ENCODE results near the gene BFAR. TPM values are rescaled to one million over a fixed set of nuclear protein-coding genes. Genes with fewer than 3 reads are reported as not detected.
A peak's percentile ranks its signal among the peaks of the same experiment; 100 is the strongest.
"Not testable (repeated sequence)": the region's sequence is repeated elsewhere in the genome, so short reads cannot be mapped to it uniquely, and the experiment has no call there.

The BFAR gene
- total and polyA plus RNA-seq, 2 of the 8 experiments (the other 6 are each of a cell fraction or from before 2014, with no cell fraction given), result 56.9 to 78.2 TPM

GRCh38 chr16:14636951-14637240 lies 4.1 kb downstream of the BFAR start:
- H3K79me1 ChIP-seq (ENCODE audit: low read depth, low read length); H3K56ac ChIP-seq (replicated peaks; ENCODE audit: insufficient read length, low read depth, low read length); CTCF ChIA-PET (ENCODE audit: partially characterized antibody); H3K23ac ChIP-seq (ENCODE audit: insufficient read length); H4K8ac ChIP-seq (ENCODE audit: extremely low read depth, insufficient read depth, low read length); H2AFZ ChIP-seq (ENCODE audit: low read length); H2AK5ac ChIP-seq (ENCODE audit: low read depth, low read length); H3K4ac ChIP-seq (replicated peaks; ENCODE audit: insufficient read length, low read depth, low read length); H2BK12ac ChIP-seq (ENCODE audit: low read depth, low read length); H3K23me2 ChIP-seq (ENCODE audit: low read depth, low read length); H2BK15ac ChIP-seq (ENCODE audit: low read length); H2BK120ac ChIP-seq (replicated peaks; ENCODE audit: low read depth, low read length); H2BK5ac ChIP-seq (ENCODE audit: low read depth, low read length); H2BK20ac ChIP-seq (ENCODE audit: low read length); H4K91ac ChIP-seq (replicated peaks; ENCODE audit: insufficient read length, low read length); DNase-seq (ENCODE audit: low read depth in 1 of 2, low spot score in 2 of 2); H4K20me1 ChIP-seq (replicated peaks in 1 of 2; ENCODE audit: control insufficient read depth in 1 of 2, insufficient read depth in 2 of 2, low read length in 2 of 2); H3K9me3 ChIP-seq (ENCODE audit: insufficient read depth in 2 of 2, low read depth in 1 of 2, low read length in 1 of 2); FAIRE-seq; H3K14ac ChIP-seq (ENCODE audit: insufficient read length); H3K18ac ChIP-seq (ENCODE audit: extremely low read depth, low read length); H3K27me3 ChIP-seq (replicated peaks in 1 of 4; ENCODE audit: control insufficient read depth in 3 of 4, extremely low read depth in 1 of 4, insufficient read depth in 3 of 4, low read length in 3 of 4): not testable (repeated sequence)
- Histone ChIP-seq H3K4me2 (ENCODE audit: insufficient read depth in 1 of 2, low read depth in 2 of 2, low read length in 2 of 2) (peak overlapping the region; percentile 60 to 91), H3K79me2 (ENCODE audit: control insufficient read depth in 1 of 2, insufficient read depth in 2 of 2, low read length in 2 of 2) (peaks cover 16 to 72% of the 10 kb centered on the region in 2 experiments; a peak in 3 of 4 replicates), H4K5ac (ENCODE audit: insufficient read length, low read depth, low read length) (peak overlapping the region; percentile 7), H3K4me3 (ENCODE audit: extremely low read depth in 1 of 4, insufficient read depth in 2 of 4, low read depth in 3 of 4, low read length in 4 of 4) (peak overlapping the region in 1 of 4 experiments; percentile 42; a peak in 2 of 8 replicates), H3K4me1 (replicated peaks in 1 of 4; ENCODE audit: control insufficient read depth in 3 of 4, insufficient read depth in 4 of 4, low read length in 3 of 4) (peaks cover 16 to 27% (median 22%) of the 10 kb centered on the region in 4 experiments), H3K27ac (ENCODE audit: low read depth, low read length) (peak overlapping the region; percentile 62), H3K9ac (replicated peaks in 1 of 4; ENCODE audit: extremely low read depth in 1 of 4, low read depth in 3 of 4, low read length in 3 of 4) (peak overlapping the region in 1 of 4 experiments; percentile 44; a peak in 3 of 7 replicates), H3K36me3 (ENCODE audit: control insufficient read depth in 2 of 4, insufficient read depth in 4 of 4, low read length in 3 of 4) (peaks cover 0 to 23% (median 6%) of the 10 kb centered on the region in 4 experiments; a peak in 5 of 8 replicates)
- WGBS, 2 experiments (ENCODE audit: extremely low coverage in 1 of 2, insufficient coverage in 1 of 2, insufficient read length in 1 of 2, insufficient replicate concordance in 2 of 2, low coverage in 1 of 2, low lambda C conversion rate in 2 of 2, missing lambda C conversion rate in 1 of 2), result 0% methylated on average over 1 of the region's 1 CpG; no CpG with 5 or more reads in 1 of the 2 experiments
- TF ChIP-seq POLR2A (IDR thresholded peaks at IDR 0.05; ENCODE audit: control extremely low read depth in 1 of 2, low read depth in 2 of 2, low read length in 2 of 2), result peak in 1 of 2 experiments; percentile 0; a peak in 1 of 3 replicates
- POLR2A ChIA-PET (ENCODE audit: partially characterized antibody), result interaction anchor here (0.6 to 0.7 kb wide), 3 partner anchors 19 to 1138 kb away, joined by 3 to 4 read pairs (median 3); no protein-coding TSS in a partner anchor
